ENCODE measurements around the gene NOS3. TPM values are rescaled to one million over a fixed set of nuclear protein-coding genes. Genes with fewer than 3 reads are reported as not detected.

The NOS3 gene
- total RNA-seq = 1.2 and 1.9 TPM in 2 replicates

GRCh38 chr7:150990416-150991186 is at the start of gene NOS3:
NOS3 (plus strand) TSS chr7:150991017; CDS start chr7:150993804, 2,787 bp downstream.
- no peak within 1 kb of the TSS for H3K4me3 ChIP-seq (ENCODE audit: low read depth, low read length)
- TF ChIP-seq CTCF (conservative IDR thresholded peaks at IDR 0.05; ENCODE audit: low read depth, low read length) = no peak
- no peak for DNase-seq (ENCODE audit: low read depth)

- no peak for TF ChIP-seq CTCF (conservative IDR thresholded peaks at IDR 0.05; ENCODE audit: low read depth, low read length)
- H3K4me3 ChIP-seq (ENCODE audit: low read depth, low read length) = no peak overlapping the region
- DNase-seq (ENCODE audit: low read depth) = no peak
Observed at GRCh38 chr7:150941351-150942000, 49.3 kb upstream of the NOS3 start.

GRCh38 chr7:150942001-150942590 is 48.7 kb upstream of the NOS3 start:
- no peak for TF ChIP-seq CTCF (conservative IDR thresholded peaks at IDR 0.05; ENCODE audit: low read depth, low read length)
- H3K4me3 ChIP-seq (ENCODE audit: low read depth, low read length) = no peak overlapping the region
- no peak for DNase-seq (ENCODE audit: low read depth)

GRCh38 chr7:150942591-150943452 is 48.0 kb upstream of the NOS3 start:
- no peak overlapping the region for H3K4me3 ChIP-seq (ENCODE audit: low read depth, low read length)
- no peak for DNase-seq (ENCODE audit: low read depth)
- TF ChIP-seq CTCF (conservative IDR thresholded peaks at IDR 0.05; ENCODE audit: low read depth, low read length) = no peak

- no peak overlapping the region for H3K4me3 ChIP-seq (ENCODE audit: low read depth, low read length)
- TF ChIP-seq CTCF (conservative IDR thresholded peaks at IDR 0.05; ENCODE audit: low read depth, low read length) = no peak
- no peak for DNase-seq (ENCODE audit: low read depth)
Observed at GRCh38 chr7:150943453-150943814, 47.4 kb upstream of the NOS3 start.

GRCh38 chr7:150944066-150945042 is 46.5 kb upstream of the NOS3 start:
- no peak overlapping the region for H3K4me3 ChIP-seq (ENCODE audit: low read depth, low read length)
- DNase-seq (ENCODE audit: low read depth) = no peak
- TF ChIP-seq CTCF (conservative IDR thresholded peaks at IDR 0.05; ENCODE audit: low read depth, low read length) = no peak

All from epithelial cell of proximal tubule (primary cell).